Measurements from ENCODE around the gene BPIFB3. TPM values are rescaled to one million over a fixed set of nuclear protein-coding genes. Genes with fewer than 3 reads are reported as not detected.

The BPIFB3 gene
- total and polyA plus RNA-seq, 2 of the 13 experiments (the other 11 are each of a cell fraction or from before 2014, with no cell fraction given) = 0.09 TPM; not detected in 1

DNA sequence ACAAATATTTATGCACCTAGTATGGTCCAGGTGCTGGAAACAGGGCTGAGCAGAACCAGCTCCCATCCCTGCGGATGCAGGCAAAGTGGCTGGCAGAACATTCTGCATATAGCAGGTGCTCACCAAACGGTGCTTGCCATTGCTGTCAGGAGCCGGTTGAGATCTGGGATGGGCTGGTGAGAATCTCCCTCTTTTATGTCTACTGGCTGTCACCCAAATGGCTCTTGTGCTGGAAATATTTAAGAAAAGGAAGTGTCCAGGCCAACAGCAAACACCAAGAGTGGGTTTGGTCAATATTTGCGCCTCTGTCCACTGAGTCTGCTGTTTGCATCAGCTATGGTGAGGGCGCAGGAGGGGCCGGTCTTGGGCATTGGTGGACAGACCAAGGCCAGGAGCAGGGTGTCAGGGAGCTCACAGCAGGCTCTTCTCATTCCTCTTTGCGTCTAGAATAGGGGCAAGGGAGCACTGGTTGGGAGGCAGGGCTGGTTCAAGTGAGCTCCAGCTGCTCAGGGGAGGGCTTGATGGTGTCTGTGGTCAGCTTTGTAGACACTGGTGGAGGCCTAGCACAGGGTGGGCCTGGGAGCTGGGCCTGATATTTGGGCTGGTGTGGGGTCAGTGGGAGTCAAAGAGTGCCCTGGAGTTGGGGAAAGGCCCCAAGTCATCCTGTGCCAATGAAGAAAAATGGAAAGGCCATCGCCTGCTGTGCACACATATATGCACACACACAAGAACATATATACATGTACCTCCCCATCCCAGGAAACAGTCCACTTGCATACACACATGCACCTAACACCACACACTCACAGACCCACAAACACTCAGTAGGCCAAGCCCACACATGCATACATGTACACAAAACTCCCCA is 47.6 kb upstream of the BPIFB3 start (continued):
- TF ChIP-seq, protein P1, sequence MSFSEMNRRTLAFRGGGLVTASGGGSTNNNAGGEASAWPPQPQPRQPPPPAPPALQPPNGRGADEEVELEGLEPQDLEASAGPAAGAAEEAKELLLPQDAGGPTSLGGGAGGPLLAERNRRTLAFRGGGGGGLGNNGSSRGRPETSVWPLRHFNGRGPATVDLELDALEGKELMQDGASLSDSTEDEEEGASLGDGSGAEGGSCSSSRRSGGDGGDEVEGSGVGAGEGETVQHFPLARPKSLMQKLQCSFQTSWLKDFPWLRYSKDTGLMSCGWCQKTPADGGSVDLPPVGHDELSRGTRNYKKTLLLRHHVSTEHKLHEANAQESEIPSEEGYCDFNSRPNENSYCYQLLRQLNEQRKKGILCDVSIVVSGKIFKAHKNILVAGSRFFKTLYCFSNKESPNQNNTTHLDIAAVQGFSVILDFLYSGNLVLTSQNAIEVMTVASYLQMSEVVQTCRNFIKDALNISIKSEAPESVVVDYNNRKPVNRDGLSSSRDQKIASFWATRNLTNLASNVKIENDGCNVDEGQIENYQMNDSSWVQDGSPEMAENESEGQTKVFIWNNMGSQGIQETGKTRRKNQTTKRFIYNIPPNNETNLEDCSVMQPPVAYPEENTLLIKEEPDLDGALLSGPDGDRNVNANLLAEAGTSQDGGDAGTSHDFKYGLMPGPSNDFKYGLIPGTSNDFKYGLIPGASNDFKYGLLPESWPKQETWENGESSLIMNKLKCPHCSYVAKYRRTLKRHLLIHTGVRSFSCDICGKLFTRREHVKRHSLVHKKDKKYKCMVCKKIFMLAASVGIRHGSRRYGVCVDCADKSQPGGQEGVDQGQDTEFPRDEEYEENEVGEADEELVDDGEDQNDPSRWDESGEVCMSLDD (CRISPR knock-in tag; IDR thresholded peaks at IDR 0.05; ENCODE audit: borderline replicate concordance) = no peak
- TF ChIP-seq, protein P2, sequence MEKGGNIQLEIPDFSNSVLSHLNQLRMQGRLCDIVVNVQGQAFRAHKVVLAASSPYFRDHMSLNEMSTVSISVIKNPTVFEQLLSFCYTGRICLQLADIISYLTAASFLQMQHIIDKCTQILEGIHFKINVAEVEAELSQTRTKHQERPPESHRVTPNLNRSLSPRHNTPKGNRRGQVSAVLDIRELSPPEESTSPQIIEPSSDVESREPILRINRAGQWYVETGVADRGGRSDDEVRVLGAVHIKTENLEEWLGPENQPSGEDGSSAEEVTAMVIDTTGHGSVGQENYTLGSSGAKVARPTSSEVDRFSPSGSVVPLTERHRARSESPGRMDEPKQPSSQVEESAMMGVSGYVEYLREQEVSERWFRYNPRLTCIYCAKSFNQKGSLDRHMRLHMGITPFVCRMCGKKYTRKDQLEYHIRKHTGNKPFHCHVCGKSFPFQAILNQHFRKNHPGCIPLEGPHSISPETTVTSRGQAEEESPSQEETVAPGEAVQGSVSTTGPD (CRISPR knock-in tag; IDR thresholded peaks at IDR 0.05) = peak; percentile 100
- TF ChIP-seq HES4 (CRISPR knock-in tag; IDR thresholded peaks at IDR 0.05; ENCODE audit: borderline replicate concordance) (no peak), ZNF124 (CRISPR knock-in tag; IDR thresholded peaks at IDR 0.05) (peak; percentile 91), POGZ (CRISPR knock-in tag; IDR thresholded peaks at IDR 0.05) (peak; percentile 87), ZNF879 (CRISPR knock-in tag; IDR thresholded peaks at IDR 0.05) (no peak), NFKBIZ (CRISPR knock-in tag; IDR thresholded peaks at IDR 0.05) (peak; percentile 96; the same call in 1 of the 2 replicates), ARNT (IDR thresholded peaks at IDR 0.05) (no peak), YY1 (IDR thresholded peaks at IDR 0.05; ENCODE audit: insufficient read depth, insufficient replicate concordance, low read depth, low read length) (peak; percentile 72)
- TF ChIP-seq, protein P3, sequence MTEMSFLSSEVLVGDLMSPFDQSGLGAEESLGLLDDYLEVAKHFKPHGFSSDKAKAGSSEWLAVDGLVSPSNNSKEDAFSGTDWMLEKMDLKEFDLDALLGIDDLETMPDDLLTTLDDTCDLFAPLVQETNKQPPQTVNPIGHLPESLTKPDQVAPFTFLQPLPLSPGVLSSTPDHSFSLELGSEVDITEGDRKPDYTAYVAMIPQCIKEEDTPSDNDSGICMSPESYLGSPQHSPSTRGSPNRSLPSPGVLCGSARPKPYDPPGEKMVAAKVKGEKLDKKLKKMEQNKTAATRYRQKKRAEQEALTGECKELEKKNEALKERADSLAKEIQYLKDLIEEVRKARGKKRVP (CRISPR knock-in tag; IDR thresholded peaks at IDR 0.05) = peak in 1 of 2 experiments; percentile 99; a peak in 2 of 4 replicates
- TF ChIP-seq, protein P4, sequence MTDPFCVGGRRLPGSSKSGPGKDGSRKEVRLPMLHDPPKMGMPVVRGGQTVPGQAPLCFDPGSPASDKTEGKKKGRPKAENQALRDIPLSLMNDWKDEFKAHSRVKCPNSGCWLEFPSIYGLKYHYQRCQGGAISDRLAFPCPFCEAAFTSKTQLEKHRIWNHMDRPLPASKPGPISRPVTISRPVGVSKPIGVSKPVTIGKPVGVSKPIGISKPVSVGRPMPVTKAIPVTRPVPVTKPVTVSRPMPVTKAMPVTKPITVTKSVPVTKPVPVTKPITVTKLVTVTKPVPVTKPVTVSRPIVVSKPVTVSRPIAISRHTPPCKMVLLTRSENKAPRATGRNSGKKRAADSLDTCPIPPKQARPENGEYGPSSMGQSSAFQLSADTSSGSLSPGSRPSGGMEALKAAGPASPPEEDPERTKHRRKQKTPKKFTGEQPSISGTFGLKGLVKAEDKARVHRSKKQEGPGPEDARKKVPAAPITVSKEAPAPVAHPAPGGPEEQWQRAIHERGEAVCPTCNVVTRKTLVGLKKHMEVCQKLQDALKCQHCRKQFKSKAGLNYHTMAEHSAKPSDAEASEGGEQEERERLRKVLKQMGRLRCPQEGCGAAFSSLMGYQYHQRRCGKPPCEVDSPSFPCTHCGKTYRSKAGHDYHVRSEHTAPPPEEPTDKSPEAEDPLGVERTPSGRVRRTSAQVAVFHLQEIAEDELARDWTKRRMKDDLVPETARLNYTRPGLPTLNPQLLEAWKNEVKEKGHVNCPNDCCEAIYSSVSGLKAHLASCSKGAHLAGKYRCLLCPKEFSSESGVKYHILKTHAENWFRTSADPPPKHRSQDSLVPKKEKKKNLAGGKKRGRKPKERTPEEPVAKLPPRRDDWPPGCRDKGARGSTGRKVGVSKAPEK (CRISPR knock-in tag; IDR thresholded peaks at IDR 0.05; ENCODE audit: borderline replicate concordance) = no peak
- TF ChIP-seq, protein P5, sequence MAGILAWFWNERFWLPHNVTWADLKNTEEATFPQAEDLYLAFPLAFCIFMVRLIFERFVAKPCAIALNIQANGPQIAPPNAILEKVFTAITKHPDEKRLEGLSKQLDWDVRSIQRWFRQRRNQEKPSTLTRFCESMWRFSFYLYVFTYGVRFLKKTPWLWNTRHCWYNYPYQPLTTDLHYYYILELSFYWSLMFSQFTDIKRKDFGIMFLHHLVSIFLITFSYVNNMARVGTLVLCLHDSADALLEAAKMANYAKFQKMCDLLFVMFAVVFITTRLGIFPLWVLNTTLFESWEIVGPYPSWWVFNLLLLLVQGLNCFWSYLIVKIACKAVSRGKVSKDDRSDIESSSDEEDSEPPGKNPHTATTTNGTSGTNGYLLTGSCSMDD (CRISPR knock-in tag; IDR thresholded peaks at IDR 0.05) = 0 out of 2 replicates have a peak, but pooled peaks have one; percentile 52
- TF ChIP-seq, protein P6, sequence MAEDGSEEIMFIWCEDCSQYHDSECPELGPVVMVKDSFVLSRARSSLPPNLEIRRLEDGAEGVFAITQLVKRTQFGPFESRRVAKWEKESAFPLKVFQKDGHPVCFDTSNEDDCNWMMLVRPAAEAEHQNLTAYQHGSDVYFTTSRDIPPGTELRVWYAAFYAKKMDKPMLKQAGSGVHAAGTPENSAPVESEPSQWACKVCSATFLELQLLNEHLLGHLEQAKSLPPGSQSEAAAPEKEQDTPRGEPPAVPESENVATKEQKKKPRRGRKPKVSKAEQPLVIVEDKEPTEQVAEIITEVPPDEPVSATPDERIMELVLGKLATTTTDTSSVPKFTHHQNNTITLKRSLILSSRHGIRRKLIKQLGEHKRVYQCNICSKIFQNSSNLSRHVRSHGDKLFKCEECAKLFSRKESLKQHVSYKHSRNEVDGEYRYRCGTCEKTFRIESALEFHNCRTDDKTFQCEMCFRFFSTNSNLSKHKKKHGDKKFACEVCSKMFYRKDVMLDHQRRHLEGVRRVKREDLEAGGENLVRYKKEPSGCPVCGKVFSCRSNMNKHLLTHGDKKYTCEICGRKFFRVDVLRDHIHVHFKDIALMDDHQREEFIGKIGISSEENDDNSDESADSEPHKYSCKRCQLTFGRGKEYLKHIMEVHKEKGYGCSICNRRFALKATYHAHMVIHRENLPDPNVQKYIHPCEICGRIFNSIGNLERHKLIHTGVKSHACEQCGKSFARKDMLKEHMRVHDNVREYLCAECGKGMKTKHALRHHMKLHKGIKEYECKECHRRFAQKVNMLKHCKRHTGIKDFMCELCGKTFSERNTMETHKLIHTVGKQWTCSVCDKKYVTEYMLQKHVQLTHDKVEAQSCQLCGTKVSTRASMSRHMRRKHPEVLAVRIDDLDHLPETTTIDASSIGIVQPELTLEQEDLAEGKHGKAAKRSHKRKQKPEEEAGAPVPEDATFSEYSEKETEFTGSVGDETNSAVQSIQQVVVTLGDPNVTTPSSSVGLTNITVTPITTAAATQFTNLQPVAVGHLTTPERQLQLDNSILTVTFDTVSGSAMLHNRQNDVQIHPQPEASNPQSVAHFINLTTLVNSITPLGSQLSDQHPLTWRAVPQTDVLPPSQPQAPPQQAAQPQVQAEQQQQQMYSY (CRISPR knock-in tag; IDR thresholded peaks at IDR 0.05) = no peak
